ENCODE measurements around the gene UGT1A5. TPM values are rescaled to one million over a fixed set of nuclear protein-coding genes. Genes with fewer than 3 reads are reported as not detected.

The UGT1A5 gene
- total and polyA plus RNA-seq, 2 of the 8 experiments (the other 6 are each of a cell fraction or from before 2014, with no cell fraction given) = not detected

DNA sequence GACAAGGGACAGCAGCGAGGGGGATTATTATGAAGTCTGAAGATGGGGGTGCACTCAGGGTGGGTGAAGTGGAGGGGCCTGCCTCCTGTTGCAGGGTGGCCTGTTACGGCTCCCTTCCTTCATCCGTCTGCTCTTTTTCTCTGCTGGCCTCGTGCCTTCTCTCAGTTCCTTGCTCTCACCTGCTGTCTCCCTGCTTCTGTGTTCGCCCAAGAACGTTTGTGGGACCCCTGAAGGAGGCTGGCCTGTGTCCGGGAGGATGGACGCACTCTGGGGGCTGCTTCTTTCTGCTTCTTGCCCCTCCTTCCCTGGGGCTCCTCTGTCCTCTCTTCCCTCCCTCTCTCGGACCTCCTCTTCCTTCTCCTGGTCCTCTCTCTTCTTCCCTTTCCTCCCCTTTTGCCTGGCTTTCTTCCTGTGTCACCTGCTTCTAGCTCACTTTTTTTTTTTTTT is 79.2 kb downstream of the UGT1A5 start (continued):
- TF ChIP-seq CBX5 (IDR thresholded peaks at IDR 0.05; ENCODE audit: low read depth, low read length) (no peak), GTF2F1 (IDR thresholded peaks at IDR 0.05; ENCODE audit: borderline replicate concordance, low read depth, low read length) (no peak), CEBPB (IDR thresholded peaks at IDR 0.05; ENCODE audit: low read depth, low read length) (no peak)

All from H1 (cell line).